HG03108 (cell line): ENCODE data around the gene TULP4.
A peak's percentile ranks its signal among the peaks of the same experiment; 100 is the strongest.

Source experiments
- ATAC-seq: cut with Tn5 transposase; IDR thresholded peaks from one replicate; pipeline ENCODE4 v1.9.1; 2021; ENCODE audit warnings: moderate library complexity; ENCODE audit not compliant: unreplicated experiment

Gene TULP4

DNA sequence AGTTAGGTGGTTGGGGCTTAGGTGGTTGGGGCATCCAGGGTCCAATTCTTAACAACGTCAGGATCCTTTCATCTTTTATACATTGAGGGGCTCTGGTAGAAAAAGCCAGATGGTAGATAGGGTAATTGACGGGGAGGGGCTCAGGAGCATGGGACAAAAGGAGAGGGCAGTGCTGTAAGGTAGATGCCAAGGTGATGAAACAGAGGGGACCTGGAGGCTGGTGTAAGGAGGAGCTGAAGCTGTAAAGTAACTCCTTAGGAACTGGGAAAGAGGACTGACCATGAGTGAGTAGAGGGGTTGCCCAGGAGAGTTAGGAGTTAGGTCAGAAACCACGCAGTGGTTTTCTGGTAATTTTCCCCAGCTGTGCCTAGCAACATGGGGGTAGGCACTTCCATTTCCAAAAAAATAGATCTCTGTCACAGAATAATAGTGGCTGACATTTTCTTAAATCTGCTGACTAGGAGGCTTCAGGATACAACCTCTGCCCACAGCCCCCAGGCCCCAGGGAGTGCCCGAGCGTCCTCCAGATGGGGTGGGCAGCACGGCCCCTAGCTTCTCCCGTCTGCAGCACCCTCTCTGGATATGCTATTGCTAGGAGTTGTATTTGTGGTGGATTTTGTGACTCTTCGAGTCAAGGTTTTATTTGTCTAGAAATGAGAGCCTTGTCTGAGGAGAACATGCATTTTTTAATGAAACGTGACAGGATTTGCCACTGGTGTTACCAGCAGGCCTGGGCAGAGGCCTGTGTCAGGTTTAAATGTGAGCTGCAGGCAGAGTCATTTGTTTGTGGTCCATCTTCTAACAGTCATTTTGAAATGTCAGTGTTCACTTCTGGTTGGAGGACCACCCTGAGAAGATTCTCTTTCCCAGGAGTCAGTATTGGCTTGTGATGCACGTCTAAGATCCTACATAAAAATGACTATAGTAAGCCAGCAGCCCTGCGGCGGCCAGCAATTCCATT lies 44.6 kb downstream of the TULP4 start:
- no peak for ATAC-seq

DNA sequence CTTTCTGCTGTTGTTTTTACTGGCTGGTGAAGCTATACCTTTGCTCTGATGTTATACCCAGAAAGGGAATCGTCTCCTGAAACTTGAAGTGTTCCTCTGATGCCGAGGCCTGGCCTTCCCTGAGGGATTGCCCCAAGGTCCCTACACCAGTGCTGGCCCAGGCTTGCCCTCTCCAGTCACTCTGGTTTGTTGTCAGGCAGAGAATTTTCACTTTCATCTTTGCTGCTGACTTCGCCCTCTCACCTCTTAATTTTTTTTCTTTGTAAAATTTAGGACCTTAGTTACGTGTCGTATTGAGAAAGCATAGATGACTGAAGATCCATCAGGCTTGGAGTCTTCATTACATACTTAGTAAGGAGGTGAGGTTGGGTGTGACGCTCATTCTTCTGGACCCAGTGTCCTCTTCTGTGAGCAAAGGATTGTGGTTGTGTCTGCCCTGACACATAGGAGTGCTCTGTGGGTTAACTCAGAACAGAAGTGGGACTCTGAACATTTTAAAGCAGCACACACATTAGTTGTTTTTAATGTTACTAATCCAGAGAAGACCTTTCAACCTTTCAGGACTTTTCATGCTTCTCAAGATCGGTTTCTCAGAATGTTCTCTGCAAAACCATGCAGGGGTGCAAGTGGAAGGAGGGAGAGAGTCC lies 45.4 kb downstream of the TULP4 start:
- peak; percentile 65 for ATAC-seq

DNA sequence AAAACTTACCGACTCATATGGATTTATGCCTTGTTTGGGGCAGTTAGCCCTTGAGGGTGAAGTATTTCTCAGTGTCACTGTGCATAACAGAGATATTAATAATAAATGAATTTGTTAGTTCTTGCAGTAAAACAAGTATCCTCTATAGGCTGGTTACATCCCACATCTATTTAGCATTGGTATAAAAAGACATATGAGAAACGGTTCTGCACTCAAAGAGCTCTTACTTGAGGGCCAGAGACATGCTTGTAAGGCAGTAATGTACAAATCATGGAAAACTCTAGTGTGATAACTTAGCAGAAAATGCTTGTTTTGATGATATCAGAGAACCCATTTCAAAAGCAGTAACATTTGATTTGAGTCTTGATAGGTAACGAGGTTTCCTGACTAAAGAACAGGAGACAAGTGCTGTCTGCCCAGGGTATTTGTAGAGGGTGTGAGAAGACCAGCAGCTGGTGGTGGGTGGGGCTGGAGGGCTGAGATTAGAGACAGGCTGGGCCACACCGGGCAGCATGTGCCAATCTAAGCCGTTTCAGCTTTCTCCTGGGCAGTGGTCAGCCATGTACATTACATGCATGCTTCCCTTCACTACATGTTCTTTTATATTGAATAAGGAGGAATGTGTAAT lies 46.3 kb downstream of the TULP4 start:
- no peak for ATAC-seq

DNA sequence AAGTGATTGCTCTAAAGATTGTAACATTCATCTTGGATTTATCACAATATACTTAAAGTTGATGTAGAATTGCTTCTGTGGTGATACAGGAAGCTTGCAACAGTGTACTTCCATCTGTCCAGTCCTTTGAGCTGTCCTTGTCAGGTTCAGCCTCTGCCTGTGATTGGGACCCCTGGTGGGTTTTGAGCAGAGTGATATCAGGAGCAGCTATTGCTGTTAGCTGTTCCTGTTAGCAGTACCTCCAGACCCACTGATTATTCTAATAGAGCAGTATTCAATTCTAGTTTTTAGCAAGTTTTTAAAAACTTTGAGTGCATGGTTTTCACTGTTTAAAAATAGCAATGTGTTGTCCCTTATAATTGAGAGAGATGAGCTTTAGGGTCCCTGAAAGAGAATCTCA lies 48.8 kb downstream of the TULP4 start:
- no peak for ATAC-seq

DNA sequence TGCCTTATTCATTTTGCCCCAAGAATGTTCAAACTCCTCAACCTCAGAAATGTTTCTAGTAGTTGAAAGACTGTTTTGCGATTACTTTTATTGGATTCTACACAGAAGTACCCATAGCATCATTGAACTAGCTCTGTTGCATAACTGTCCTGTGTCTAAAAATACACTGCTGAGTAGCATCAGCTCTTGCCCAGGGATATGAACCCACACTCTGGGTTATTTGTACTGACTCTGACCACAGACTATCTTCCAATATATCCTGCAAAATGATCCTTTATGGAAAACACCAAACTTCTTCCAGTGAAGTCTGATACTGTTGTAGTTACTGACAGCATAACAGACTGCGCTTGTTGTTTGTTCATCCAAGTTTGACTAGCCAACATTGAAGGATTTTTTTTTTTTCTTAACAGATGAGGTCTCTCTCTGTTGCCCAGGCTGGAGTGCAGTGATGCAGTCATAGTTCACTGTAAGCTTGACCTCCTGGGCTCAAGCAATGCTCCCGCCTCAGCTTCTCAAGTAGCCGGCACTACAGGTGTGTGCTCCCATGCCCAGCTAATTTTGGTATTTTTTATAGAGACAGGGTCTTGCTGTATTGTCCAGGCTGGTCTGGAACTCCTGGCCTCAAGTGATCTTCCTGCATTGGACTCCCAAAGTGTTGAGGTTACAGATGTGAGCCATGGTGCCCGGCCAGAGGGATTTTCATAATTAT lies 49.9 kb downstream of the TULP4 start:
- ATAC-seq = no peak

DNA sequence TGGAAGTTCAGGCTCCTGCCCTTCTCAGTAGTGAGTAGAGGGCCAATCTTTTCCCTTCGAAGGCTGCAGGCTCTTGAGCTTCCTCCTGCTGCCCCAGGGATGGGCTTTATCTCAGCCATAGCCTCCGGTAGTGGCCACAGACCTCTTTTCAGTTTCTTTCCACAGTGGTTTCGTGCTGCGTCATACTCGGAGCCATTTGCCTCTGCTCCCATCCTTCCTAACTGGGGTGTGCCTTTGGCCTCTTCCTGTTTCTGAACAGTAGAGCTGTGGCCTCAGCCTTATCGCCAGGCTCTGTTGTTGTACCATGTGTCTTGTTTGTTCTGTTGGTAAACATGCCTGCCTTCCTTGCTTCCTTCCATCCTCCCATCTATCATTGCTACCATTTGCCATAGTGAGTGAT lies 54.1 kb downstream of the TULP4 start:
- ATAC-seq = no peak

DNA sequence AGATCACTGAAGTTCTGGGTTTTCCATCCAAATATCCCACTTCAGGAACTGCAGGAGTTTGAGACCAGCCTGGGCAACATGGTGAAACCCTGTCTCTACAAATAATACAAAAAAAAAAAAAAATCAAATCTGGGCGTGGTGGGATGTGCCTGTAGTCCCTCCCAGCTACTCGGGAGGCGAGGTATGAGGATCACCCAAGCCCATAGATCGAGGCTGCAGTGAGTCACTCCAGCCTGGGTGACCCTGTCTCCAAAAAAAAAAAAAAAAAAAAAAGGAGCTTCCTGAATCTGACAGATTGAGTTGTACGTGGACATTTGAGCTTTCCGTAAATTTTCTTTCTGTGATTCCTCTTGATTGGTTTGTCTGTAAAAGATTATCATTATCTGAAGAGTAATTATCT lies 55.6 kb downstream of the TULP4 start:
- ATAC-seq = no peak

DNA sequence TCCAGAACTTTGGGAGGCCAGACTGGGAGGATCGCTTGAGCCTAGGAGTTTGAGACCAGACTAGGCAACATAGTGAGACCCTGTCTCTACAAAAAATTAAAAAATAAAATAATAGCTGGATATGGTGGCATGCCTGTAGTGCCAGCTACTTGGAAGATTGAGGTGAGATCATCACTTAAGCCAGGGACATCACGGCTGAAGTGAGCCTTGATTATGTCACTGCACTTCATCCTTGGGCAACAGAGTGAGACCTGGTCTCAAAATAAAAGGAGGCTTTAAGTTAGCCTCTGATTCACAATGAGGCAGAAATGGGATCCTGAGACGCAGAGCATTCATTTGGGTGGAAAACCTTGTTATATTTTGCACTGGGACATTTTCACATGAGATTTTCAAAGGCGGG lies 57.0 kb downstream of the TULP4 start:
- no peak for ATAC-seq

DNA sequence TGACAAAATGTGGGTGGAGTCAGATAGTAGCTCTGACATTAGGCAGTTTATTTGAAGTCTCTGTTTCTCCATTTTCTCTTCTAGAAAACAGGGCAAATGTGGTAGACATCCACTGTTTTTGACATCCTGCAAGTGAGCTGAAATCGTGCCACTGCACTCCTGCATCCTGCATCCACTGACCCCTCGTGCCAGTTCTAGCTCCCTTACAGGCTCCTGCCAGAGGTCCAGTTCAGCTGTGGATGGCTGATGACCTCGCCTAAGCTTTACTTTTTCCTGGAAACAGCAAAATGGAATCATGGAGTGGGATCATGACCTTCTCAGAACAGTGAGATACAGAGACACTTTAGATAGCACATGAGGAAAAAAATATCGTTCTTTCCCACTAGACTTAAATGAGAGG lies 58.5 kb downstream of the TULP4 start:
- ATAC-seq = no peak

DNA sequence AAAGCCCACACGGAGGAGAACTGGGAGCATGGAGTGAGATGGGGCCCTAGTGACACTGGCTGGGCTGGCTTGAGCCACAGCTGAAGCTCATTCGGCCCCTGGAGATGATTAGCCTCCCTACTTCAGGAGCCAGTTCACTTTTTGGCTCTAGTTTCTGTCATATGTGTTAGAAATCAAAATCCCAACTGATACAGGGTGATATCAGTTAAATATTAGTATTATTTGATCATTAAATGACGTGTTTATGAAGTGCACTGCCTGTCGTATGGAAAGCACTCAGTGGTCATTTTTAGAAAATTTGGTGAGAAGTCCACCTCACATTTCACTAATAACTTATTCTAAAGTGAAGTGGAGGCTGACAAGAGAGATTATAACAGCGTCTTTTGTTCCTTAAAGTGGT lies 59.0 kb downstream of the TULP4 start:
- ATAC-seq = no peak

DNA sequence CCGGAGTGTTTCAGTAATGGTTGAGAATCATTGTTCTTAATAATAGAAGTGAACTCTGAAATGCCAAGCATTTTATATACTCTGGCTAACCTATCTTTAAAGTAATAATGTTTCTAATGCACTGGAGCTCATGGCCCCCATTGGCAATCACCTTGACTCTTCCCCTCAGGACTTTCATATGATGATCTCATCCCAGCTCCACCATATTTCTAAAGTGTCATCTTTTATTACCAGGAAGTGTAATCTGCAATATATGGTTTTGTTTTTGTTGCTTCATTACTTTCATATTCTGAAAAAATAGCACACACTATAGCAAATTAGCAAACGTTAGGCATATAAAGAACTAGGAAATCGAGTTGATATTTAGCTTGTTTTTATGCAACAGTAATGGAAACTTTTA lies 60.3 kb downstream of the TULP4 start:
- ATAC-seq = no peak

DNA sequence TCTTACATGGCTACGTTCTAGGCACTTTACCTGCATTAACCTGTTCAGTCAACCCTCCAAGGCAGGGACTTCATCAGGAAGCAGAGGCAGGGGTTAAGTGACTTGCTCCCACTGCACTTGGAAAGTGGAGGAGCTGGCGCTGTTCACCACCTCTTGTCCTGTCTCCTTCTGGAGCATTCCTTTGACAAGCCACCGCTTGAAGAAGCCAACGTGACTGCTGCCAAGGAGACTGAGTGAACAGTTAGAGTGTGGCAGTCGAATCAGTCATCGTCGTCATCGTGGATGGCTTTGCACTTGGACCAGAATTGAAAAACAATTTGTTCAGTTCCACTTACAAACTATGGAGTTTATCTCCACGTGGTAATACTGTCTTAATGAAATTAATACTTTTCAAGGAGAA lies 60.9 kb downstream of the TULP4 start:
- ATAC-seq = no peak

DNA sequence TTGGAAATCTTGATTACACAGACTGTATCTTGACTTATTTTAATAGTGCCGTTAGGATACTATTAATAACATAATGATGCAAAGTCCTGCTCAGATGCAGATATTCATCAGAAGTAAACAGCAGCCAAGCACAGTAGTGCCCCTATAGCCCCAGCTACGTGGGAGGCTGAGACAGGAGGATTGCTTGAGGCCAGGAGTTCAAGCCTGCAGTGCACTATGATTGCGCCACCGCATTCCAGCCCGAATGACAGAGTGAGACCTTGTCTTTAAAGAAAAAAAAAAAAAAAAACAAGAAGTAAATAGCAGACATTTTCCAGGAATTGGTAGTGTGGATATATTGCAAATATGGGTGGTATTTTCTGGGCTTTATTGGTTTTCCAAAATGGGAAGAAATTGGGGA lies 61.8 kb downstream of the TULP4 start:
- no peak for ATAC-seq

DNA sequence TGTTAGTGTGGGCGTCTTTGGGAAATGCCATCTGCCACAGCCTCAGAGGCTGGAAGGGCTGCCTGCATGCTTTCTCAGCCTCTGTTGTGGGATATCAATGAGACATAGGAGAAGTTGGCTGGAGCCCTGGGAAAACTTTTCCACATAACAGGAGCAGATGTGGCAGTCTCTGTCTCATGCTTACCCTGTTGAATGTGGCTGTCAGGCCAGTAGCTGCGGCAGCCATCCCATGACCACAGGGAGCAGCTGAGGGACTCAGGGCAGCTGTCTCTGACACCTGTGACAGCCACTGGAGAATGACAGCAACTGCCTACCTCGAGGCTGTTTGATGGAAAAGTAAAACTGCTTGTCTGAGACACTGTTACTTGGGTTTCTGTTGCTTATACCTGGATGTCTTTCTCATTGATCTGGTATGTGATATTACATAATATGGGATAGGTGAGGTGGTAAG lies 64.4 kb downstream of the TULP4 start:
- ATAC-seq = no peak

DNA sequence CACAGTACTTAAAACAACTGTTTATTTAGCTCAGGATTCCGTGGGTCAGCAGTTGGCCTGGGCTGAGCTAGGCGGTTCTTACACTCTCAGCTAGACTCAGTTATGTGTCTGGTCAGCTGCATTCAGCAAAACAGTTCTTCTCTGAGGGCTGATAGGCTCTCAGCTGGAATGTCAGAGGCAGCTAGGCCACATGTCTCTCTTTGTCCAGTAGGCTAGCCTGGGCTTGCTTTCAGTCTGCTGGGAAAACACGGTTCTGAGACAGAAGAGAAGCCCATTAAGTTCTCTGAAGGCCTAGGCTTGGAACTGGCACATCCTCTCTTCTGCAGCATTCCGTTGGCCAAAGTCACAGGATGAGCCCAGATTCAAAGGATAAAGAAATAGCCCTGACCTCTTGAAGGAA lies 65.6 kb downstream of the TULP4 start:
- ATAC-seq = no peak

DNA sequence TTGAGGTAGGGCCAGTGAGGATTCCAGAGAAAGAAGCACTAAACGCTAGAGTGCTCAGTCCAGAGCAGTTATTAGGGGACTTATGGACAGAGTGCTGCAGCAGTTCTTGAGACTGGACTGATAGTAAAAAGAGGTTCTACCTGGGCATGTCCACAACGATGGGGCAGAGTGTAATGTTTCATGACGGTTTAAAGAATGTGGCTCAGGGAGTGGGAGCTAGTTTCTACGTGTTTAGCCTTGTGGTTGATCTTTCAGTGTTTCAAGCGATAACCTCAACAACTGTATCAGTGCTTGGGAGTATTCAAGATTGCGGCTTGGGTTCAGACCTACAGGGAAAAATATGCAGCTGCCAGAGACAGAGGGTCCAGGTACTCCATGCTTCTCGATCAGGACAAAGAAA lies 67.1 kb downstream of the TULP4 start:
- ATAC-seq = no peak

DNA sequence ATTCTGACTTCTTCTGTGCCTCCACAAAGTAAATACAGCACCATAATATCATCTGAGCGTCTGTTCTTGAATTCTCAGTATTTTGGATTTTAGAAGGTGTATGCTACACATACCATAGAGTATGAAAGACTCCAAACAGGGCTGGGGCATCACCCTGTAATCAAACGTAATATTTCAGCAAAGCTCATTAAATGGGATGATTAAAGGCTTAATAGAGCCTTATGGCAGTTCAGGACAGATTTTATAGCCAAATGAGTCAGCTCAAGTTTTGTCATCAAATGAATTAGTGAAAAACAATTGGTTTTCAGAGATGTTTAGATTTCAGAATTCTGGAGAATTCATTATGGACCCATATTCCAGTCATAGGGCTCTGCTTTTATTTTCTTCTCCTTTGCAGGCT lies 68.9 kb downstream of the TULP4 start:
- no peak for ATAC-seq

DNA sequence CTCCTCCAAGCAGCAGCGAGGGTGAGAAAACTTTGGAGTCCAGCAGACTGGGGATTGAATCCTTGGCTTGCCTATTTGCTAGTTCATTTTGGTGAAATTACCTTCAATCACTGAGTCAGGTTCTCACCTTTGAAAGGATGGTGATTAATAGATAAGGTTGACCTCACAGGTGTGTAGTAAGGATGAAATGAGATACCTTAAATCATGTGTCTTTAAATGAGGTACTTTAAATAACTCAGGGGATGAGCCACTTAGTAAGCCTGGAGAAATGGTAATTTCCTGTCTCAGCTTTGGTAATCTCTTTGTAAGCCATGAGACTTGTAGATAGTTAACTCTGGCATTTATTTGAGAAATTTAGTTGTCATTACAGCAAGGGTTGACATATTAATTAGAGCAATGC lies 70.2 kb downstream of the TULP4 start:
- no peak for ATAC-seq

DNA sequence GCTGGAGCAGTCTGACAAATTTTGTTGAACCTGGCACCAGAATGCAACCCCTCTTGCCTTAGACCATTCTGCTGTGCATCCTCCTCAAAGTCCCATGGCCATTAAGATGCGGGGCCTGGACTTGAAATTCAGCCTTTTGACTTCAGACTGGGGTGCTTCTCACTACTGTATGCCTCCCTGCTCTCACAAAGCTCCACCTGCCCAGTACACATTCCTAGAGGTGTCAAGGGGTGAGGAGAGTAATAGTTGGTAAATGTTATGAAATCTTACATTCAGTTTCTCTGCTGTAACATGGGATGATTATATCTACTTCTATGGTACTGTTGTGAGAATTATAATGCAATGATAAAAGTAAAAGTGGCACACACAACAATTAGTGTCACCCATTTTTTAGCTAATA lies 70.8 kb downstream of the TULP4 start:
- no peak for ATAC-seq

DNA sequence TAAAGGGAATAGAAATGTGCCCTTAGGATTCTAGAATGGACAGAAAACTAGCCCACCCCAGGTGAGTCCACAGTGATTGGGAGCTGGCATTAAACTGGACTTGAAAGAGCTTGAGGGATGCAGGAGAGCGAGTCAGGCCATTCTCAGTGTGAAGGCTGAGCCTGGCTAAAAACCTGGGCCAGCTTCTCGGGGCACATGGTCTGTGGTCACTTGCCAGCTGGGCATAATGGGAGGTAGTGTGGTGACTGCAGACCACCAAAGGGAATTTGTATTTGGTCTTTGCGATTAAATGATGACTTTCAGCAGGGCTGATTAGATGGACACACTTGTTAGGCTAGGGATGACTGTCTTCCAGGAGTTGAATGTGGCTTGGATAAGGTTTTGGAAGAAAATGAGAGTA lies 71.3 kb downstream of the TULP4 start:
- ATAC-seq = no peak

DNA sequence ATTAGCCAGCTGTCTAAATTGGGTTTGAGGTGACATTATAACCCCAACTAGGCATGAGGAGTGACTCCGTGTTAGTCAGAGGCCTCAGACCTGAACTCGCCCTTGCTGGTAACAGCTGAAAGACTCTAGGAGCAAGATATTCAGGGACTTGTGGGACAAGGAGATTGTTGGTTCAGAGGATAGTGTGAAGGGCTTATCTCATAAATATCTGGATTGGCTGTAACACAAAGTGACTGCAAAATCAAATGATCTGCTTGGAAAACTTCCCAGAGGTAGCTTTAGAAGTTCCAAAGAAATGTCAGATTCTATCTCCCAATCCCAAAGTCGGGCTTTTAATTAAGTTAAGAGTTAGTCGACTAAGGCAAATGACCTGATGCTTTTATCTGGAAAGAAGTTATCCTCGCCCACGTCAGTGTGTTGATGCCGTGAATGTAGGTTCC lies 72.4 kb downstream of the TULP4 start:
- ATAC-seq = no peak
